Measurements from ENCODE around the gene NMNAT3.

NMNAT3 gene

DNA sequence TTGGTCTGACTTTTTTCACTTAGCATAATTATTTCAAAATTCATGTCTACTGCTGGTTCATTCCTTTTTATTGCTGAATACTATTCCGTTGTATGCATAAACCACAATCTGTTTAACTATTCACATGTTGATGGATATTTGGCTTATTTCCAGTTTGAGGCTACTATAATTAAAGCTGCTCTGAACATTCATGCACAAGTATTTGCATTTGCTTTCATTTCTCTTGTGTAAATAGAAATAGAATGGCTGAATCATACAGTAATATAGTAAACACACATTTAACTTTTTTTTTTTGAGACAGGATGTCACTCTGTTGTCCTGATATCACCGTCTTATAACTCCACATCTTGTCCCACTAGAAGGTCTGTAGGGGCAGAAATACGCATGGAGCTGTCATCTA is 57.3 kb downstream of the NMNAT3 start:
- Histone ChIP-seq H3K36me3 (ENCODE audit: control insufficient read depth in 5 of 5, insufficient read depth in 5 of 5, low read length in 5 of 5) (peaks cover 0 to 3% (median 0%) of the 10 kb centered on the region in 5 donors), H3K4me1 (ENCODE audit: control insufficient read depth in 5 of 5, insufficient read depth in 5 of 5, low read length in 5 of 5) (no peaks in the 10 kb centered on the region), H3K4me3 (ENCODE audit: low read depth in 1 of 5, low read length in 5 of 5) (no peak overlapping the region), H3K27ac (ENCODE audit: low read depth, low read length) (no peak overlapping the region), H3K27me3 (ENCODE audit: control insufficient read depth in 5 of 5, insufficient read depth in 4 of 5, low read length in 5 of 5) (no peaks in the 10 kb centered on the region), H3K9me3 (ENCODE audit: control insufficient read depth in 5 of 5, low read length in 5 of 5) (no peaks in the 10 kb centered on the region), H3K9ac (ENCODE audit: low read length in 5 of 5) (no peak overlapping the region)

DNA sequence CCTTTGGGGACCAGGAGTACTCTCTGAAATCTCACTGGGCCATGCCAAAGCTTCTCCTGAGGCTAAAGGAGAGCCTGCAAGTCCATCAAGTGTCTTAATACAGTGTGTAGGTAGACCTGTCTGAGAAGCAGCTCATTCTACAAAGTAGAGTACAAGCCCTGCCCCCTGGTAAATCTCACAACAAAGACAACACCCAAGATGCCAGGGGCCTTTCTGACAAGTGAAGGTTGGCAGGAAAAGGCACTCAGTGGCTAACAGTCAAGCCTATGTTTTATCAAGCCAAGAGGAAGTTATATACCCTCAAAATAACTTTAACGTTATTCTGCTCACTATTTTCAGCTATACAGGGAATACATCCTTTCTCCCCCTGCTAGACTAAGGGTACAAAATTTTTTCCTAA is 58.3 kb downstream of the NMNAT3 start:
- Histone ChIP-seq H3K4me1 (ENCODE audit: control insufficient read depth in 5 of 5, insufficient read depth in 5 of 5, low read length in 5 of 5) (no peaks in the 10 kb centered on the region), H3K27ac (ENCODE audit: low read depth, low read length) (no peak overlapping the region), H3K9me3 (ENCODE audit: control insufficient read depth in 5 of 5, low read length in 5 of 5) (no peaks in the 10 kb centered on the region), H3K27me3 (ENCODE audit: control insufficient read depth in 5 of 5, insufficient read depth in 4 of 5, low read length in 5 of 5) (no peaks in the 10 kb centered on the region), H3K4me3 (ENCODE audit: low read depth in 1 of 5, low read length in 5 of 5) (no peak overlapping the region), H3K9ac (ENCODE audit: low read length in 5 of 5) (no peak overlapping the region), H3K36me3 (ENCODE audit: control insufficient read depth in 5 of 5, insufficient read depth in 5 of 5, low read length in 5 of 5) (peaks cover 0 to 2% (median 0%) of the 10 kb centered on the region in 5 donors)

DNA sequence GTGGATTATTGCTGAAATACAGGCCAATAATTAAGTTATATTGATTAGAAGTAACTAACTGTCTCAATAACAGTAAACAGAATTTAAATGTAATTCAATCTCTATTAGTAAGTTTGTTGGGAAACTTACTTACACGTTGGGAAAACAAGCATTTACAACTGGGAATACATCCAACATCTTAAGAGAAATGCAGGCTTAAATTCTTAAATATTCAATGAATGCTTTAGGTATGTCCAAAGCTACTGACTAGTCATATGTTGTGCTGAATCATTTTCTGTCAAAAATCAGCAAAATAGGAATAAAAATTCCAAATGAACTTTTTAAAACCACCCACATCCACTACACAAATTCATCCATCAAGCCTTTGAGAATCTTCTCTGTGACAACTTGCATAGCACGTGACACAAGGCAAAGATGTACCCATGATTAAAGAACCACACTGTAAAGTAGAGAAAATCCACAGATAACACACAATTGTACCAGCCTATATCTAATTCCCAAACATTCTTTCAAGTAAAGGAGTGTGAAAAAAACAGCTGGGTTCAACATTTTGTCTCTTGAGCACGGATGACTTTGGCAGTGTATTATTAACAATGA is 60.0 kb downstream of the NMNAT3 start:
- Histone ChIP-seq H3K4me1 (ENCODE audit: control insufficient read depth in 5 of 5, insufficient read depth in 5 of 5, low read length in 5 of 5) (no peaks in the 10 kb centered on the region), H3K36me3 (ENCODE audit: control insufficient read depth in 5 of 5, insufficient read depth in 5 of 5, low read length in 5 of 5) (peaks cover 0 to 2% (median 0%) of the 10 kb centered on the region in 5 donors), H3K4me3 (ENCODE audit: low read depth in 1 of 5, low read length in 5 of 5) (no peak overlapping the region), H3K9ac (ENCODE audit: low read length in 5 of 5) (no peak overlapping the region), H3K9me3 (ENCODE audit: control insufficient read depth in 5 of 5, low read length in 5 of 5) (no peaks in the 10 kb centered on the region), H3K27ac (ENCODE audit: low read depth, low read length) (no peak overlapping the region), H3K27me3 (ENCODE audit: control insufficient read depth in 5 of 5, insufficient read depth in 4 of 5, low read length in 5 of 5) (no peaks in the 10 kb centered on the region)

DNA sequence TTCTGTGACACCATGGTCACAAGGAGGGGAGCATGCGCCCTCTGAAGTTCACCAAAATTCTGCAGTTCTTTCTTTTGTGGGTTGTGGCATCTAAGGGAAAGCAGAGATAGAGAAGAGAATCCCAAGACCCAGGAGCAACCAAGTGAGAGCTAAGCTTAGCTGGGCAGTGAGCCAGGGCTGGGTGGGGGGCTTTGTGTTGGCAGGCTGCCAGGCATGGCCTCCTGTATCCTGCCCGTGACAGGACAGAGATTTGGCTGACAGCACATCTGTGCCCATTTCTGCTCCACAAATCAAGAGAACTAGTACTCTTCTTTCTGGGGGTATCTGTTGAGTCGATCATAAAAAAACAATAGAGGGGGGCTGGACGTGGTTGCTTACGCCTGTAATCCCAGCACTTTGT is 66.2 kb downstream of the NMNAT3 start:
- Histone ChIP-seq H3K9ac (ENCODE audit: low read length in 5 of 5) (no peak overlapping the region), H3K27ac (ENCODE audit: low read depth, low read length) (no peak overlapping the region), H3K36me3 (ENCODE audit: control insufficient read depth in 5 of 5, insufficient read depth in 5 of 5, low read length in 5 of 5) (no peaks in the 10 kb centered on the region), H3K27me3 (ENCODE audit: control insufficient read depth in 5 of 5, insufficient read depth in 4 of 5, low read length in 5 of 5) (no peaks in the 10 kb centered on the region), H3K9me3 (ENCODE audit: control insufficient read depth in 5 of 5, low read length in 5 of 5) (no peaks in the 10 kb centered on the region), H3K4me3 (ENCODE audit: low read depth in 1 of 5, low read length in 5 of 5) (no peak overlapping the region), H3K4me1 (ENCODE audit: control insufficient read depth in 5 of 5, insufficient read depth in 5 of 5, low read length in 5 of 5) (no peaks in the 10 kb centered on the region)

DNA sequence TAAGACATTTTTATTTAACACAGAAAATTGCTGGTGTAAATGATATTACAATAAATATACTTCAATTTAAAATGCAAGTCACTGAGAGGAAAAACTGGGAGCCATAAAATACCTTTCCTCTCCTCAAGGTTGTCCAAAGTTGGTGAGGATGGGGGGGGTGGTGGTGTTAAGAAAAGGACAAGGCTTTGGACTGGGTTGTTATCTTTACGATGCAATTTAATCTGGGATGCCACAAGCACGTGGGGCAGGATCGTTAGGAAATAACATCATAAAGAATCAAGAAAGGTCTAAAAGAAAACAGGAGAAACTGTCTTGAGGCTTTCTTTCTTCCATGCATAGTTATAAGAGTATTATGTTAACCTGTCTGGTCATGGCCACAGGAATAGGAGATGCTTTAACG is 66.9 kb downstream of the NMNAT3 start:
- H3K4me1 ChIP-seq (ENCODE audit: control insufficient read depth in 5 of 5, insufficient read depth in 5 of 5, low read length in 5 of 5), result no peaks in the 10 kb centered on the region
- no peak overlapping the region for H3K9ac ChIP-seq (ENCODE audit: low read length in 5 of 5)
- H3K36me3 ChIP-seq (ENCODE audit: control insufficient read depth in 5 of 5, insufficient read depth in 5 of 5, low read length in 5 of 5), result no peaks in the 10 kb centered on the region

DNA sequence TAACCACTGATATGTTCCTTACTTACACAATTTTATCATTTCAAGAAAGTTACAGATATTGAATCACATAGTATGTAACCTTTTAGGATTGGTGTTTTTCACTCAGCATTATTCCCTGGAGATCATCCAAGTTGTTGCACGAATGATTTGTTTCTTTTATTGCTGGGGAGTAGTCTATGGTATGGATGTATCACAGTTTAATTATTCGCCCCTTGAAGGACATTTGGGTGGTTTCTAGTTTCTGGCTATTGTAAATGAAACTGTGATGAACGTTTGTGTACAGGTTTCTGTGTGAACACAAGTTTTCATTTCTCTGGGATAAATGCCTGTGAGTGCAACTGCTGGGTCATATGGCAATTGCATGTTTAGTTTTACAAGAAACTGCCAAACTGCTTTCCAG is 68.8 kb downstream of the NMNAT3 start:
- Histone ChIP-seq H3K9me3 (ENCODE audit: control insufficient read depth in 5 of 5, low read length in 5 of 5) (no peaks in the 10 kb centered on the region), H3K27me3 (ENCODE audit: control insufficient read depth in 5 of 5, insufficient read depth in 4 of 5, low read length in 5 of 5) (no peaks in the 10 kb centered on the region), H3K4me1 (ENCODE audit: control insufficient read depth in 5 of 5, insufficient read depth in 5 of 5, low read length in 5 of 5) (no peaks in the 10 kb centered on the region), H3K4me3 (ENCODE audit: low read depth in 1 of 5, low read length in 5 of 5) (no peak overlapping the region), H3K9ac (ENCODE audit: low read length in 5 of 5) (no peak overlapping the region), H3K27ac (ENCODE audit: low read depth, low read length) (no peak overlapping the region), H3K36me3 (ENCODE audit: control insufficient read depth in 5 of 5, insufficient read depth in 5 of 5, low read length in 5 of 5) (no peaks in the 10 kb centered on the region)

More for the DNA sequence above, 66.9 kb downstream of the NMNAT3 start:
- no peak overlapping the region for H3K27ac ChIP-seq (ENCODE audit: low read depth, low read length)
- no peaks in the 10 kb centered on the region for H3K9me3 ChIP-seq (ENCODE audit: control insufficient read depth in 5 of 5, low read length in 5 of 5)
- H3K4me3 ChIP-seq (ENCODE audit: low read depth in 1 of 5, low read length in 5 of 5), result no peak overlapping the region
- no peaks in the 10 kb centered on the region for H3K27me3 ChIP-seq (ENCODE audit: control insufficient read depth in 5 of 5, insufficient read depth in 4 of 5, low read length in 5 of 5)

DNA sequence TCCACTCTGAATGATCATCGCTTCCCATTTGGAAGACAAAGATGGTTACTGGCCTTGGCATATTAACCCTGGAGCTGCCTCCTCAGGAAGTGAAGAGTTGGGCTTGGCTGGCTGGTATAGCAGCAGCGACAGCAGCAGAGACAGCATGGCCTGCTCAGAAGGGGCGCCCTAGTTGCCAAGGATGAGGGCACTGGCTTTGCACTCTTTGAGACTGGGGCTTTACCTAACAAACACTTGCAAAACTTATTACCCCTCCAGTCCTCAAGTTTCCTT is 69.7 kb downstream of the NMNAT3 start:
- Histone ChIP-seq H3K9ac (ENCODE audit: low read length in 5 of 5) (no peak overlapping the region), H3K4me1 (ENCODE audit: control insufficient read depth in 5 of 5, insufficient read depth in 5 of 5, low read length in 5 of 5) (no peaks in the 10 kb centered on the region), H3K9me3 (ENCODE audit: control insufficient read depth in 5 of 5, low read length in 5 of 5) (no peaks in the 10 kb centered on the region), H3K4me3 (ENCODE audit: low read depth in 1 of 5, low read length in 5 of 5) (no peak overlapping the region), H3K36me3 (ENCODE audit: control insufficient read depth in 5 of 5, insufficient read depth in 5 of 5, low read length in 5 of 5) (no peaks in the 10 kb centered on the region), H3K27me3 (ENCODE audit: control insufficient read depth in 5 of 5, insufficient read depth in 4 of 5, low read length in 5 of 5) (no peaks in the 10 kb centered on the region), H3K27ac (ENCODE audit: low read depth, low read length) (no peak overlapping the region)

DNA sequence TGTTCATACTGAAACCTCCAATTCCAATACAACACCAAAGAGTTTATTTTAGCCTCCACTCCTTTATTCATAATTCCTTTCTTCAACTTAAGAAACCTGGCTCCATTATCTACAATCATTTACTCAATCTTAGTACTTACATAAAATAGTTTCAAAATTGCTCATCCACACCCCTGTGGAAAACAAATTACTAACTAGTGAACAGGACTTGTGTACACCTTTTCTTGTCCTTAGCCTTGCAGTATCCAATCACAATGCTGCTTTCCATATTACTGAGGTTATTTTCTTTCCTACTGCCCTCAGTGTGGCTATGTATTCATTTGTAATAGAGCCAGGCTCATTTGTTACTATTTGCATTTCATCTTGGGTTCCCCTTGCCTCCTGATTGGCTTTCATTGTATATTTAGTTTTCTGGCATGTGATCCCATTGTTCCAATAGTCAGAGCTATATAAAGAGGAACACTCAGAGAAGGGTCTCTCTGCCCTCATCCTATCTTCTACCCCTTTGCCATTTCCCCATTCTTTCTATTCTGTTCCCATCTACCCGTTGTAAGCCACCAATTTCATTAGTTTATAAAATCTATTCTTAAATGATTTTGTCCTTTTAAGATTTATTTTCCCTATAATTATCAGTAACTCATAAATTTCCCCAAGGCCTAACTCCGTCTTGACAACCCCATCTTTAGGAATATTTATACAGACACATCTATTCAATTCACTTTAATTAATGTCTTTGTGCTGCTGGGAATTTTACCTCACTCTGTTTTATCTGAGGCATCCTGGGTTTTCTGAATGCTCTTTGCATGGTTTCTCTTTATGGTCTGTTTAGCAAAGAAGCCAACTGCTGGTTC is 70.3 kb downstream of the NMNAT3 start:
- Histone ChIP-seq H3K4me3 (ENCODE audit: low read depth in 1 of 5, low read length in 5 of 5) (no peak overlapping the region), H3K4me1 (ENCODE audit: control insufficient read depth in 5 of 5, insufficient read depth in 5 of 5, low read length in 5 of 5) (no peaks in the 10 kb centered on the region), H3K9ac (ENCODE audit: low read length in 5 of 5) (no peak overlapping the region), H3K36me3 (ENCODE audit: control insufficient read depth in 5 of 5, insufficient read depth in 5 of 5, low read length in 5 of 5) (no peaks in the 10 kb centered on the region), H3K9me3 (ENCODE audit: control insufficient read depth in 5 of 5, low read length in 5 of 5) (no peaks in the 10 kb centered on the region), H3K27ac (ENCODE audit: low read depth, low read length) (no peak overlapping the region), H3K27me3 (ENCODE audit: control insufficient read depth in 5 of 5, insufficient read depth in 4 of 5, low read length in 5 of 5) (no peaks in the 10 kb centered on the region)

DNA sequence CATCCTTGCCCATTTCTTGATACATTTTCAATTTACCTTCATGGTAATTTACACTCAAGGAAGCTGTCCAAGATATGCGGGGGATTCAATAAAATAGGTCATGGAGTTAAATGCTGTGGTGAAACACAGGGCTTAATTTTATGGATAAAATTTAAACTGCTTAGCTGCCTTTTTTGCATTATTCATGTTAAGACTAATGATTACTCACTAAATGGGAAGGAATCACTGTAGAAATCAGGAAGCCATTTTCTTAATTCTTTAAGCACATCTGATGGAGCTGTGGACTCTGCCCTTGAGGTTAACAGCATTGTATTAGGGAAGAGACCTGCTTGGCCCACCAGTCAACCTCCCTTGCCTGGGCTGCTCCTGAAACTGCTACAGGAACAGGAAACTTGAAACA is 75.8 kb downstream of the NMNAT3 start:
- Histone ChIP-seq H3K9ac (ENCODE audit: low read length in 5 of 5) (no peak overlapping the region), H3K9me3 (ENCODE audit: control insufficient read depth in 5 of 5, low read length in 5 of 5) (no peaks in the 10 kb centered on the region), H3K4me3 (ENCODE audit: low read depth in 1 of 5, low read length in 5 of 5) (no peak overlapping the region), H3K27me3 (ENCODE audit: control insufficient read depth in 5 of 5, insufficient read depth in 4 of 5, low read length in 5 of 5) (no peaks in the 10 kb centered on the region), H3K36me3 (ENCODE audit: control insufficient read depth in 5 of 5, insufficient read depth in 5 of 5, low read length in 5 of 5) (no peaks in the 10 kb centered on the region), H3K4me1 (ENCODE audit: control insufficient read depth in 5 of 5, insufficient read depth in 5 of 5, low read length in 5 of 5) (no peaks in the 10 kb centered on the region), H3K27ac (ENCODE audit: low read depth, low read length) (no peak overlapping the region)

DNA sequence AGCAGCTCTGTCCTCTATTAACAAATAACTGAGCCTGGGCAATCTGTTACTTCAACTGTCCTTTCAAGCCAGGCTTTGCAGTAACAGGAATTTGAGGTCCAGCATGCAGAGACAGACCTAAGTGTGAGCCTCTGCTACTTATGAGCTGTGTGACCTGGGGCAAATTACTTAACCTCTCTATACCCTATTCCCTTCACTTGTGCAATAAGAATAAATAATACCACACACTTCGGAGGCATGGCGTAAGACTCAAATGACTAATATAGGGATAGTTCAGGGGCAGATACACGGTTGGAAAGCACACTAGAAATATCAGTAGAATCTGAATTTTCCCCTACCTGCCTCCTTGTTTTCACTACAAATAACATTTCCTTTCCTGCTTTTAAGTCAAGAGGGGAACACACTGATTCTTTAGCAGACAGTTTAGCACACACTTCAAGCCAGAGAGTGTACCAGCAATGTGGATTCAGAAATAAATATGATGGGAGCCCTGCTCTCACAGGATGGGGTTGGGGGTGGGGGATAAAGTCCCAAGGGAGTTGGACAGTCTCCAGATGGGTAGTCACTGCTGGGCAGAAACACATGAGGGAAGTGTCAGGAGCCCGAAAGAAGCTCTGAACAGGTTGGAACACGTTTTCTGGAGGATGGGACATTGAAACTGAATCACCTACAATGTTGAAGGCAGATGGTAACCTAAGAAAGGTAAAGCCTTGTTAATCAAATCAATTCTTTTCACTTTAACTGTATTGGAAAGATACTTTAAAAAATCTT is 76.4 kb downstream of the NMNAT3 start:
- no peaks in the 10 kb centered on the region for H3K36me3 ChIP-seq (ENCODE audit: control insufficient read depth in 5 of 5, insufficient read depth in 5 of 5, low read length in 5 of 5)

More for the DNA sequence above, 76.4 kb downstream of the NMNAT3 start:
- Histone ChIP-seq H3K9ac (ENCODE audit: low read length in 5 of 5) (no peak overlapping the region), H3K9me3 (ENCODE audit: control insufficient read depth in 5 of 5, low read length in 5 of 5) (no peaks in the 10 kb centered on the region), H3K4me1 (ENCODE audit: control insufficient read depth in 5 of 5, insufficient read depth in 5 of 5, low read length in 5 of 5) (no peaks in the 10 kb centered on the region), H3K4me3 (ENCODE audit: low read depth in 1 of 5, low read length in 5 of 5) (no peak overlapping the region), H3K27ac (ENCODE audit: low read depth, low read length) (no peak overlapping the region), H3K27me3 (ENCODE audit: control insufficient read depth in 5 of 5, insufficient read depth in 4 of 5, low read length in 5 of 5) (no peaks in the 10 kb centered on the region)

Measured in subcutaneous abdominal adipose tissue (tissue), 5 donors.